ENCODE results near the gene ITGA3.
"Not testable (repeated sequence)": the region's sequence is repeated elsewhere in the genome, so short reads cannot be mapped to it uniquely, and the experiment has no call there.

ITGA3 gene

DNA sequence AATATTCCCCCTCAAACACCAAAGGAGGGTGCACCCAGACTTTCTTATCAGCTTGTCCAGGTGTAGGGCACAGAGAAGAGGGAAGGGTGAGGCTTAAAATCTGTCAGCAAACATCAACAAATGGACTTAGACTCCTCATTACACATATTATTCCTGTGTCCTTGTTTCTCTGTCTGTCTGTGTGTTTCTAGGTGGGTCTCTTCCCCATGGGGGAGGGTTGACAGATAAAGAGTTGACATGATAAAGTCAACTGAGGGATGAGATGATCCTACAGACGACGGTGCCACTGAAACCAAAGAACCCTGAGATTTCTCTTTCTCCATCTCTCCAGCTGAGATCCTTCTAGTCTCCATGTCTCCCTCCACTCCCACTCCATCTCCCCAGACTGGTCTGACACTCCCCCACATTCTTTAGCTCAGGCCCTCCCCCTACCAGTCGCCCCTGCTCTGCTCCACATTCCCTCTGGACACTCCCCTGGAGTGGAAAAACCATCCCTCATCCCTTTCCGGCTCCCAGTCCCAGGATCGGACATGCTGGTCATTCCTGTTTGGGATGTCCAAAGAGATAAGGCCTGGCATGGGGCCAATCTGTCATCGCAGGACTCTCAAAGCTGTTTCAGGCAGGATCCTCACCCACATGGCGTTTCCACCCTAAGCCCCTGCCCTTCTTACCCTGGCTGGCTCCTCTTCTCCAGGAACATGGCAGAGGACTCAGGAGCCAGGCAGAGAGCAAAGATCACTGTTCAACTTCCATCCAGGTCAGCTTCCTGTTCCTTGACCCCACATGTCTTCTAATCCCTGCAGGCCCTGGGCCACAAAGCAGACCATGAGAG is 2.9 kb upstream of the ITGA3 start:
- DNase-seq: no peak

DNA sequence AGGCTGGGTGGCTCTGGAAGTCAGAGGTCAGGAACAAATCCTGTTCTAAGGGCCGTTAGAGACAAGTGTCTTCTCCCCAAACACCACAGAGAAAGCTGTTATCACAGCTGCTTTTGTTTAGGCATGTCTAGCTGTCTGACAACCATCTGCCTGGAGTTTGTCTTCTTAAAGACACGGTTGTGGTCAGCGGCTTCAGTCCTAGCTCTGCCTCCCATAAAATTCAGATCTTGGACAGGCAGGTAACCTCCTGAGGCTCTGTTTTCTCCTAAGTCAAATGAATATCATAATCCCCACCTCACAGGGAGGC is 2.3 kb upstream of the ITGA3 start:
- no peak for DNase-seq

DNA sequence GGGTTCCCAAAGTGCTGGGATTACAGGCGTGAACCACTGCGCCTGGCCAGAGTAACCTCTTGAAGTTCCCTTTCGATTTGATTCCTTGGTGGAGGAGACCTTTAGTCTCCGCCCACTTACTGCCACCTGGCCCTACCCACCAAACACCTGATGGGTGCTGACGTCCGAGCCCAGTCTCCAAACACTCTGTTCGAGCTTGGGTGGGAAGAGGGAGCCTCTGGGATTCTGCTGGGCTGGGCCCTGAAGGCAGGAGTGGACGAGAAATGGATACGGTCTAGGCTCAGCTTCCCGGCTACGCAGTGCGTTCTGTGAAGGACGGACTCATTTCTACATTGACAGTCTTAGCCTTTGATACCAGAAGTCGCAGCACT is 870 bp upstream of the ITGA3 start:
- DNase-seq: peak; percentile 7

DNA sequence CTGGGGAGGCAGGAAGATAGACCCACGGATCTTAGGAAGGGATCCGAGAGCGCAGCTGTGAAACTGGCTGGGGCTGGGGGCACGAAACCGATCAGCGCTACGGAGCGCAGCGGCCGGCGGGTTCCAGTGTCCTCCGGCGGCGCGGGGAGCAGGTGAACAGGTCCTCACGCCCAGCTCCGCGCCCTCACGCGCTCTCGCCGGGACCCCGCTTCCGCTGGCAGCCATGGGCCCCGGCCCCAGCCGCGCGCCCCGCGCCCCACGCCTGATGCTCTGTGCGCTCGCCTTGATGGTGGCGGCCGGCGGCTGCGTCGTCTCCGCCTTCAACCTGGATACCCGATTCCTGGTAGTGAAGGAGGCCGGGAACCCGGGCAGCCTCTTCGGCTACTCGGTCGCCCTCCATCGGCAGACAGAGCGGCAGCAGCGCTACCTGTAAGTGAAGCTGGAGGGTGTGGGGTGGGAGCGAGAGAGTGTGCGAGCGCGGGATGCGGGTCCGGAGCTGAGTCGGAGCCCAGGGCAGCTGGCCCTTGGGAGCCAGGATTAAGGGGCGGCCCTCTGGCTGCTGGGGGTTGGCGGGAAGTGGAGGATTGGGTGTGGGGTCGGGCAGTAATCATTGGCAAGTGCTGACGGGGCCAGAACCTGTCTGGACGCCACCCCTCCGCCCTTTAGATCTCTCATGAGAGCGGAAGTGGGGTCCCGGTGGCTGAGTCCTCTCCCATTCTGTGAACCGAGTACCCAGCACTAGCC is 479 bp downstream of the ITGA3 start:
- DNase-seq: peak; percentile 74

DNA sequence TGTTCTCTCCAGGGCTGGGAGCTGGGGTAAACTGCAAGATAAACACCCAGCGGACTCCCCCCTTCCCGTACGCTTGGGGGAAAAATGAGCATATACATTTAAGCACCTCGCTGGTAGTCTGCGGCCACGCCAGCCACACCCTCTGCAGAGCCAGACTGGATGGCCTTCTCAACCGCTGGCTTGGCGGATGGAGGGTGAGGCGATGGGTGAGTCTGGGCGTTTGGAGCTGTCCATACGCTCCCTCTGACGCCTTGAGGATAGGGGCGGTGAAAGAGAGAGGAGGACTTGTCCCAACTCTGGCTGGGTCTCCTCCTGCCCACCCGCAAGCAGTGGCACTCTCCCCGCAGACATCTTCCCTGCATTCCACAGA is 1.0 kb downstream of the ITGA3 start:
- no peak for DNase-seq

DNA sequence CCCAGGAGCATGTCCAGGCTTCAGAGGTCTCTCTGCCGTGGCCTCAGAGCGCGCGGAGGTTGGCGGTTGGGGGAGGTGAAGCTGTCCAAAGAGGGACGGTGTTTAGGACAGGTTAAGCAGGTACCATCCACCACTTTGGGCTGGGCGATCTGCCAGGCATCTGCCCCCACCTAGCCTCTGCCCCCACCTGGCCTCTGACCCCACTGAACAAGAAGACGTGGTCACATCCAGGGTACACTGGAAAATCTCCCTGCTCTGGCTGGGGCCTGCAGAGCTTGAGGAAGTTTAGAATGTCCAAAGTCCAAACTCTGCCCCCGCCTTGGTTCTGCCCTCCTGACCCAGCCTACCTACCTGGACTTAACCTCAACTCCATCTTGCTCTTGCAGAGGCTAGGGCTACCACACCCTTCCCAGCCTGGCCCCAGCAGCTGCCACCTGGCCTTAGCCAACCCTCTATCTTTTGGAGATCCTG is 1.6 kb downstream of the ITGA3 start:
- no peak for DNase-seq

DNA sequence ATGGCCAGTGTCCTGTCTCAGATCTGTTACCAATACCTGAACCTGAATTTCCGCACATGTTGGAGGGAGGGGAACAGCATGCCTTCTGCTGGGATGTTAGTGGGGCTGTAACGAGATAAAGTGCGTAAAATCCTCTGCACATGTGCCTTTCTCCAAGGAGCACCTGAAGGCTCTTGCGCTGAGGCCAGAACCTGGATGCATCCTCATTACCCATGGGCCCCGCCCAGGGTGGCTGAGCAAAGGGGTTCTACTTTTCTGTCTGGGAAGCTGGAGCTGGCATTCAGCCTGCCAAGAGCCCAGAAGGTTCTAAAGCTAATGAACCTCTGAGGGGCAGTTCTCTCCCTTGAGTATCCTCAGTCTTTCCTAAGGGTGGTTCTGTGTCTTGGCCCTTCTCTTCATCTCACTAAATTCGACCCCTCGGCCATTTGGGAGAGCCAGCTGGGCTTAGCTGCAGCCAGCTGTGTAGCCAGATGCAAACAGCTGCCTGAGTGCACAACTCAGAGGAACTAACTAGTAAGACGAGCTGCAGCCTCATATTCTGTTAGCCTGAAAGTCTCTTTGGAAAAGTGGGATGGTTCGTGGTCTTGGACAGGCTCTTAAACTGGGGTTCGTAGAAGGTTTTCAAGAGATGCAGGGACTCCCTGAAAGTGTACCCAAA is 2.5 kb downstream of the ITGA3 start:
- DNase-seq: no peak

- no peak for DNase-seq
Observed at GRCh38 chr17:50059256-50059655, 3.3 kb downstream of the ITGA3 start.

- no peak for DNase-seq
Observed at GRCh38 chr17:50059759-50060273, 3.9 kb downstream of the ITGA3 start.

- no peak for DNase-seq
Observed at GRCh38 chr17:50060951-50061712, 5.2 kb downstream of the ITGA3 start.

GRCh38 chr17:50061713-50062045 is 5.8 kb downstream of the ITGA3 start:
- DNase-seq: not testable (repeated sequence)

- DNase-seq: no peak
Observed at GRCh38 chr17:50062293-50063243, 6.7 kb downstream of the ITGA3 start.

- no peak for DNase-seq
Observed at GRCh38 chr17:50063561-50064252, 7.8 kb downstream of the ITGA3 start.

DNA sequence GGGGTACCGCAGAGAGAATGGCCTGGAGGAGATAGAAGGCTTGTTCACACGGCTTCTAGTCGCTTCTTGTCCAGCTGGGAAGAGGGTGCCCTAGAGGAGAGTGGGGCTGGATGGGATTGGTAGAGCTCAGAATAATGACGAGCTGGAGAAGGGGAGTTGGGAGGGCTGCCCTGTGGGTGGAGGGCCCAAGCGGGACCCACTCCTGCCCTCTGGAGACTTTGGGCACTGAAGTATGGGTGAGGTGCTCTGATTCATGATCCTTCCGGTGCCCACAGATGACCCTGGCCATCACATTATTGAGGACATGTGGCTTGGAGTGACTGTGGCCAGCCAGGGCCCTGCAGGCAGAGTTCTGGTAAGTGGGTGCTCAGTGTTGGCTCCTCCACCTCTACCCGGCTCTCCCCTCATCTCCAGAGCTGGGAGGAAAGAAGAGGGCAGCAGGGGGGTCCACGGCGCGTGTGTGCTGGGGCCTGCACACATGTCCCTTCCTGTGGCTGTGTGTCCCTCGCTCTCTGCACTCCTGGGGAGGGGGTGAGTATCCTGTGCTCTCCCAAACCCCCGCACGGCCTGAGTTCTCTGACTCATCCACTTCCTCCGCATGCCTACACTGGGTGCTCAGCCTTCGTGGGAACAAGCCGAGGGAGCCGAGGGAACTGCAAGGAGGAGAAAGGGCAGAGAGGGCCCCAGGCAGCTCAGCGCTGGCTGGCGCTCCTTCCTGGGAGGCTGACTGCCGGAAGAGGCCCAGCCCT is 8.5 kb downstream of the ITGA3 start:
- DNase-seq: no peak

GRCh38 chr17:50065056-50065455 is 9.1 kb downstream of the ITGA3 start:
- DNase-seq: no peak

DNA sequence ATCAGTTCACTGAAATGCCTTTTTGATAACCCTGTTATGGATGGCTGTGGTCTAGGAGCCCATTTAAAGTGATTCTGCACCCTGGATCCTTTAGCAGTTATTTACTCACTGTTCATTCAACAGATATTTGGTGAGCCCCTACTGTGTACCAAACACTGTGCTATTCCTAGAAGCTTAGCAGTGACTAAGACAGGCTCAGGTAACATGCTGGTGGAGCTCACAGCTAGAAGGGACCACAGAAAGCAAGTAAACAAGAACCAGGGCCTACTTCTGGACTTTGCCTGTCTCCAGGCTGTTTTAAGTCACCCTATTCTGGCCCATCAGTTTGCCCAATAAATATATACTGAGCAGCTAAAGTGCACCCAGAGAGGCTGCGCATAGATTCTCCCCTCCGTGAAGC is 11.1 kb downstream of the ITGA3 start:
- DNase-seq: no peak

- no peak for DNase-seq
Observed at GRCh38 chr17:50067996-50068395, 12.1 kb downstream of the ITGA3 start.

GRCh38 chr17:50070908-50071680 is 15.2 kb downstream of the ITGA3 start:
- no peak for DNase-seq

GRCh38 chr17:50071692-50072091 is 15.8 kb downstream of the ITGA3 start:
- no peak for DNase-seq

DNA sequence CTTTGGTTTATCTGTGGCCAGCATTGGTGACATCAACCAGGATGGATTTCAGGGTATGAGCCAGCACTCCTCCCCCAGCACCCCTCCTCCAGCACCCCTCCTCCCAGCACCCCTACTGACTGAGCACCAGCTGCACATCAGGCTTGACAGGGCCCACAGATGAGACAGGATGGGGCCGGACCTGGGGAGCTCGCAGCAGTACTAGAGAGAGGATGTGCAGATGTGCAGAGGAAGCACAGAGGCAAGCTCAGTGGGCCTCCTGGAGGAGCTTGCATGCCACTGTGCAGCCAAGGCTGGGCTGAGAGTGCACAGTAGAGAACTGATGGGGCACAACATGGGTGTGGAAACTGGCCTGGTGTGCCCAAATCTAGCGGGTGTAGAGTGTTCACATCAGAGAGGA is 16.2 kb downstream of the ITGA3 start:
- DNase-seq: no peak

Data from stimulated activated CD4-positive, alpha-beta T cell treated with anti-CD3 and anti-CD28 coated beads, Interleukin-4, amount 100 ng/mL, for 24 hours (primary cell).